GM18511 (cell line): ENCODE measurements around the gene EXOSC7.
"Not testable (repeated sequence)": the region's sequence is repeated elsewhere in the genome, so short reads cannot be mapped to it uniquely, and the experiment has no call there.

ENCODE experiments used
- ATAC-seq: cut with Tn5 transposase; IDR thresholded peaks from one replicate; pipeline ENCODE4 v1.9.1; 2021; ENCODE audit warnings: mild to moderate bottlenecking, moderate library complexity; ENCODE audit not compliant: unreplicated experiment

Gene EXOSC7

DNA sequence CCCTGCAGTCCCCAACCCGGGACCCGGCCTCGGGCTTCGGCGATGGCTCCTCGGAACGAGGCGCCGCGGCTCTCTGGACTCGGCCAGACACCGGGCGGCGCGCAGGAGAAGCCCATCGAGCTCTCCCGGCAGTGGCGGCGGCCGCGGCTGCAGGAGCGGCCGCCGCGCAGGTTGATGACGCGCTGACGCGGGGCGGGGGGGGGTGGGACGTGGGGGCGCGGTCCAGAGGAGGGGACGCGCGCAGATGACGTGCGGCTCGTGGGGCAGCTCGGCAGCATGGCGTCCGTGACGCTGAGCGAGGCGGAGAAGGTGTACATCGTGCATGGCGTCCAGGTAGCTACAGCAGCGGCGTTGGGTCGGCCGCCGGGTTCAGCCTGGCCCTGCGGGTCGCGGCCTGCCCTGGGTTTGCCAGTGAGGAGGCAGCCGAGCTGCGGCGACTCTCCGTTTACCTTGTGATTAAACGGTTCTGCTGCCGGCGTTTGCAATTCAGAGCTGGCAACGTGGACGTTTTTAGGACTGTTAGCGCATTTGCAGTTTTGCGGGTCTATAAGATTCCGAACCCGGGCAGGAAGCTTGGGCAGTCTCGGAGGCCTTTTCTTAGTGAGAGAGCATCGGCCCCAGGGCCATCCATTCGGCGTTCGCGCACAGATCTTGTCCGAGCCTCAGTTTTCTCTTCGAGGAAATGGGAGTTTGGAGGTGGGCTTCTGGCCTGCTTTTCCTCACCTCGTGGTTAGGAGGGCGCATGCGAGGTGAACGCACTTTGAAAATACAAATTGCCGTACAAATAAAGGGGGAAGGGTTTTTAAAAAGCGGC is at the start of gene EXOSC7, which contains the start of gene ZDHHC3:
EXOSC7 (plus strand) TSS at position 243 of the 814 bp plus-strand sequence; CDS start at position 277, 34 bp downstream.
ZDHHC3 (minus strand) TSS at position 173 of the 814 bp plus-strand sequence. CDS start 16,738 bp downstream, outside the sequence.
- ATAC-seq, result peak; percentile 78

GRCh38 chr3:44926921-44927320 is 49.1 kb upstream of the EXOSC7 start:
- ATAC-seq, result no peak

- no peak for ATAC-seq
These were observed 48.7 kb upstream of the EXOSC7 start for GRCh38 chr3:44927371-44927770.

GRCh38 chr3:44929782-44930181 is 46.3 kb upstream of the EXOSC7 start:
- ATAC-seq, result no peak

DNA sequence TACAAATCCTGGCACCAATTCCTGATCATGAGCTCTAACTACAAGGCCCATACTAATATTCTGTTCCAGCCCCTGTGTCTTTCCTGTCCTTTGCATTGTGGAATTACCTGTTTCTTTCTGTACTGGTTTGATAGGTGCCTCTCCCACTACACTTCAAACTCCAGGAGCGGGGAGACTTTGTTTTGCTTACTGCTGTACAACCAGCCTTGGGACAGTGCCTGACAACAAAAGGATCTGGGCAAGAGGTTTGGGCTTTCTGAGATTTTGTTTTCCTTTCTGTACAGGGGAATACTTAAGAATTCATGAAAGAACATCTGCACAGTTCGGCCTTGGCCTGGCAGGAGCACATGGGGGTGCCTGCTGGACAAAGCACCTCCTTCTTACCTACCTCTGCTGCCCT is 45.1 kb upstream of the EXOSC7 start:
- ATAC-seq, result no peak

DNA sequence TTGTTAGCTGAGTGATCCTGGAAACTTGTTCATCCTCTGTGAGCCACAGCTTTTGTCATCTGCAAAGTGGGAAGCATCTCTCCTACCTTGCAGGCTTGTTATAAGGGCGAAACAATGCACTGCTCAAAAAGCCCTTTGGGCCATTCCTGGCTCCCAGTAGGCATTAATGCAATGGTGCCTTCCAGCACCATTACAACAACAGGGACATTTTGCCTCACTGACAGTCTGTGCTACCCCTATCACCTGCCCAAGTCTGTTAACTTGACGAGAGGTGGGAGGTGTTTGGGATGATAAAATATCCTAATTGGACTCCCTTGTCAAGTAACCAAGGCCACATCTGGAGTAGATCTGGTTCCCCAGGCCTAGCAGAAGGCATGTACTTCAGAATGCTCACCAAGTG is 44.3 kb upstream of the EXOSC7 start:
- no peak for ATAC-seq

DNA sequence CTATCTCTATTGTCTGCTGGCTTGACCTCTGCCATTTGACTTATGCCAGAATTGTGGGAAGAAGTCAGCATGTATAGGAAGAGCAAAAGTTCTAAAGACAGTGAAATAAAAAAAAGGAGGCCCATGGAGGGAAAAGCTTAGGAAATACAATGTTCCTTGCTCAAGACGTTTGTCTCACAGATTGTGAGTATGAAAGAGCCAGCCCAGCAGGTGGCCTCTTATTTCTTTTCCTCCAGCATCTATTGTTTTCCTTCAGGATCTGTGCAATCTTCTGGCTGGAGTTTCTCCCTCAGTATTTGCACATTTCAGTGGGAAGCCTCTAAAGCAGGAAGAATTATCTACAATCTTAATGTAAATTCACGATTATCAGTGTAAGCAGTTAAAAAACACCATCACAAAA is 43.8 kb upstream of the EXOSC7 start:
- ATAC-seq, result no peak

GRCh38 chr3:44932986-44933944 is 42.8 kb upstream of the EXOSC7 start:
- ATAC-seq, result no peak

DNA sequence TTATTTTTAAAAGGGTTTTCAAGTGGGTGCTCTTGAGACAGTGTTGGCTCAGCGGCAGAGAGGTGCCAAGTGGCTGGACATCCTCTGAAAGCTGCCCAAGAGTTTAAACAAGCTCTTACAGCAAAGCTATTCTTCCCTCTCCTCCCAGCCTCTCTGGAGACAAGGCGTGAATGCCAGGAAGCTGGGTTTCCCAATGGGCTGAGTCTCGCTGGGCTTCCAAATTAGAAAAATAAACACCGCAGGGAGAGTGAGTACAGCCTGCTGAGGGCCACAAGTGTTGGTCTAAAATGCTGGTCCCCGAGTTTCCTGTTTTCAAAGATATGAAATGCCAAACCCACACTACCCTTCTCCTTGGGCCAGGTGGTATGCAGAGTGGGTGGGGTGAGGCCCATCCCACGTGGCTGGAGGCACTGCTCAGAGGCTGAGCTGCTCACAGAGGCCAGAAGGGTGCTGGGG is 36.4 kb upstream of the EXOSC7 start:
- ATAC-seq, result no peak

GRCh38 chr3:44942202-44942921 is 33.7 kb upstream of the EXOSC7 start:
- ATAC-seq, result no peak

DNA sequence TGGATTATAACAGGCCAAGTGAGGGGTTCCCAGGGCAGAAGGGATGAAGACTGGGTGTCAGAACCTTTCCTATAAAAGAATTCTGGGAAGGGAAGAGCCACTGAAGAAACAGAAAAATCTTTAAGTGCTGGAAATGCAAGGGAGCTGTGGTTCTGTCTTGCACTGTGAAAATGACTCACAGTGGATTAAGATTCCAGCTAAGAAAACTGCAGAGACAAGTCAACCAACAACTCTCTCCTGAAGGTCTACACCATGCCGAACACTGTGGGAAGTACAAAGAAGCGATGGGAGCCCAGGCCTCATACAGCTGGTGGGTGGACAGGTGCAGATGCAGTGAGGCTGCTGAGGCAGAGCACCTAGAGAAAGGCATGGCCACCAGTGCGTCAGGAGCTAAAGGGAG is 27.8 kb upstream of the EXOSC7 start:
- ATAC-seq, result no peak

- ATAC-seq, result not testable (repeated sequence)
These were observed 26.3 kb upstream of the EXOSC7 start for GRCh38 chr3:44949770-44950169.

DNA sequence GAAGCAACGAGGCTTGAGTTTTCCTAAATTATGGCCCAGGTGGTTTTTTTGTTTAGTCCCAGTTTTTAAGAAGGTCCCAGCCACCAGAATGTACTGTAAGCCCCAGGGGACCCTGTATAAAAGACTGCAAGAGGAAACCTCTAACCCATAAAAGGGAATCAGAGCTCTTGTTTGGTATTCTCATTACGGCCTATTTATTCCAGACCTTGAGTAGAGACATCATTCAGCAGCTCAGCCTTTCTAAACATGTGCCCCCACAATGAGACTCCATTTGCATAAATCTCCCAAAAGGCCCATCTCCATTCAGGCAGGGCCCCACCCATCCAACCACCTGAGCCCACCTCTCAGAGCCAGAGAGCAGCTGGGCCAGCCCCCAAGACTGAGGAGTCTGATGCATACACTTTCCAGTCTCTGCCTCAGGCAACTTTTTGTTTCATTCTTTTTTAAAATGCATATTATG is 25.7 kb upstream of the EXOSC7 start:
- ATAC-seq, result no peak

DNA sequence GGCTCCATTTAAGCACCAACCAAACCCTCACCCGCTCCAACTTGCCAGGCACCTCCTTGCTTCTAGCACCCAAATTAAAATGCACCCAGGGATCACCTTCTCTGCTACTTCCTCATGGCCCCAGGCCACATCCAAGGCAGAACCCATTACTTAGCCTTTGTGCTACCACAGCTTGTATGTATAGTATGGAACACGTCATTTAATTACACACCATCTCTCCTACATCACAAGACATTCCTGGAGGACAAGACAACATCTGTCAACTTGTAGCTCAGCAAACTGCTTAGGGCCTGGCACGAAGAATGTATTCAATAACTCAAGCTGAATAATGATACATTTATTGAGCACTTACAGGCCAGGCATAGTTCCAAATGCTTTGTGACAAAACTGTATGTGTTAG is 23.4 kb upstream of the EXOSC7 start:
- ATAC-seq, result no peak

- no peak for ATAC-seq
These were observed 21.7 kb upstream of the EXOSC7 start for GRCh38 chr3:44954304-44954703.

DNA sequence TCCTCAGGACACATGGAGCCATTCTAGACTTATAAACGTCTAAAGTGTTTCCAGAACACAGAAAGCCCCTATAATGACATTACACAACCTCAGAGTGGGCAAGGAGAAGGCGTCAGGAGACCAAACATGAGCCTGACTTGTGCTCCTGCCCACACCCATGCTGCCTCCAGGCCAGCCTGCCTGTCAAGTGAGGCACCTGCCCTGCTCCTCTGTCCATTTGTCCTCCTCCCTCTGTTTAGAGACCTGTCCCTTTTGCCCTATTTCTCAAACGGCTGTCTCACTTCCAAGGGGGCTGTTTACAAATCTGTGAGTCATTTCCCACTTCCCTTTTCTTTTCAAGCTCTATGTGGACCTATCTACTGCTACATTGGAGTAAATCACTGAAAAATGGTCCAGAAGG is 21.1 kb upstream of the EXOSC7 start:
- ATAC-seq, result peak; percentile 68

DNA sequence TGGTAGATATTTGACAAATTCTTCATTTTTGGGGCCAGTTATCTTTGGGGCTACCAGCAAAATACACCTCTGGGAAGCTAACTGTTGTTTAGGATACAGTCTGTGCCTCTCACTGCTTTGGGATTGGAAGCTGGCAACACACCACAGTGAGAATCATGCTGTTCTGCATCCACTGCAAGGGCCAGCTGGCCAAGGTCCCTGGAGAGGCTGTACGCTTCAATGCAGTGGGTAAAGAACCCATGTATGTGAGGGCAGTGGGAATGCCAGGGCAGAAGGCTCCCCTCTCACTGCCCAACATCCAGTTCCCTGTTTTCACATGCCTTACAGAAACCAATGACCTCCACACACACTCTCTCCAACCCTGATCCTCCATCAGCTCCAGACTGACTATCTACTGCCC is 20.1 kb upstream of the EXOSC7 start:
- no peak for ATAC-seq

DNA sequence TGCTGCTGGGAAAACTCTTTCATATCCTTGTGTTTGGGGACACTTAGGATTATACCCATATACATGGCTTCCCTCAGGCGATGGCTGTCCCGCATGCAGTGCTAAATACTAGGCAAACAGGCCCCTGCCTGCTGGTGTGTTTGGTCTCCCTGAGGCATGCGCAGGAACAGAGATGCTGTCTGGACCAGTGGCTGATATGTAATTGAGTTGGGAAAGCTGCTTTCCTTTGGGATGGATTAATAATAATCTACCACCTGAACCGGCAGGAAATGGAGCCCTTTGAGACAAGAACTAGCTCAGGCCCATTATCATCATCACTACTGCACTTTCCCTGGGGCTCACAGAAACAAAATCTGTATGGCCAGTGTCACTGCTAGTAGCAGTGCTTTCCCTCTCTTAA is 18.1 kb upstream of the EXOSC7 start:
- ATAC-seq, result no peak

DNA sequence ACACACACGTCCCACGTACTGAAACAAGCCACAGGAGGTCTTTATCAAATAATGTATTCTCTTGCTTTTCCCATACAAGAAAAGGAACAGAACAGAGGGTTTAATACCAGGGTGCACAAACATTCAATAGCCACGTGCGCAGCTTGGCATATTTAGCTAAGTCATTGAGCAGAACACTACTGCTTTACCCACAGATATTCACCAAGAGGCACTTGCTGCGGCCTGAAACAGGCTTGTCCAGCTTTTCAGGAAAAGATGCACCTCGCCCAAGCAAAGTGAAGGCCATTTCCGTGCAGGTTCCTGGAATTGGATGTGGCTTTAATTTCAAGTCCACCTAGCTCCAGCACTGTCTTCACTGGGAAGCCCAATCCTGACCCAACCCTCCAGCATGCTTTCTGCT is 17.7 kb upstream of the EXOSC7 start:
- ATAC-seq, result no peak

DNA sequence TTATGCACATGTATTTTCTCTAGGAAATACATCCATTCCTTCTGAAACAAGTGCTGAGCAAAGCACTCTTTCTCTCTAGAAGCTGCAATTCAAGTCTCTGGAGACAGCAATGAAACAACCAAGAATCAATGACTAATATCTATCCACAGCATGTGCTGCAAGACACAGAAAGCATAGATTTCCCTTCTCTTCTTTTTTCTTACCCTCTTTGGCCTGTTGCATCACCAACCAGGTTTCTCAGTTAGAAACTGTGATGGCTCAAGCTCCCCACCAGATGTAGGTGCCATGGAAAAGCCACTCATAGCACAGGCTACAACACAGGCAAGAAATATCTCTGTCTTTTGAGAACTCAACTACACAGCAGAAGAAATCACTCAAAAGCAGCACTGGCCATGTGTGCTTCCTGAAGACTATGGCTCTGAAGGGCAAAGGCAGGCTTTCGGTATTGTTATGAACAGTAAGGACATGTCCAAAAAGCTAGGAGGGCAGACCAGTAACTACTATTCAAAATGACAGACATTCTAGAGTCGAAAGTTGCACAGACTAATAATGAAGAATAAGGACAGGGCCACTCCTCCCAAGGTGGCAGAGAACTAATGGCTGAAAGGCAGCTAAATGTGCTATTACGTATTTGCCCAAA is 15.5 kb upstream of the EXOSC7 start:
- ATAC-seq, result no peak
